Dedifferentiated amniotic fluid mesenchymal stem cell (primary cell): ENCODE results near the gene NEURL1B.
"Not testable (repeated sequence)": the region's sequence is repeated elsewhere in the genome, so short reads cannot be mapped to it uniquely, and the experiment has no call there.

Experiments used
- DNase-seq: peaks from one replicate; pipeline ENCODE4 v3.0.0-alpha.2; 2016; ENCODE audit errors: extremely low spot score

The NEURL1B gene

DNA sequence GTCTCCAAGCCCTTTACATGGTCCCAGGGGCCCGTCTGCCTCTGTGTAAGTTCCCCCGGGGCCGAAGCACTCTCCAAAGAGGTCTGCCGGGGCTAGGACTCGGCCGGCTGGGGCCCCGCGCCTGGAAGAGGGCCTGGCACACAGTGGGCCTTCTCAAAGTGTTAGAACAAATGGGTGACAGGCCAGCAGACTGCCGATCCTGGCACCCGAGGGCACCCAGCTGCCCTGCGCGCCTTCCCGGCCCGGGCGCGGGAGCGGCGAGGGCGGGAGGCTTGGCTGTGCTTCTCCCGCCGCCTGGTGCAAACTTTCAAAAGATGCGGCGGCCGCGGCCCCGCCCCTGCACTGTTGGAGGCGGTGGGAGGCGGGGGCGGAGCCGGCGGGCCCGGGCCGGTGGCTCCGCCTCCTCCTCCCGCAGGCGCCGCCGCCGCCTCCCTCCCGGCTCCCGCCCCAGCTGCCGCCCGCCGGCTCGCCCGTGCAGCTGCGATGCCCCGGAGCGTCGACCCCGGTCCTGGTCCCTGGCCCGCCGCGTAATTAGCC lies at the start of gene NEURL1B:
Gene NEURL1B (plus strand): TSS at position 442 of the 537 bp plus-strand sequence. CDS start 144 bp downstream, outside the sequence.
- no peak for DNase-seq

- DNase-seq = no peak
These were observed 49.4 kb upstream of the NEURL1B start for GRCh38 chr5:172591636-172592035.

DNA sequence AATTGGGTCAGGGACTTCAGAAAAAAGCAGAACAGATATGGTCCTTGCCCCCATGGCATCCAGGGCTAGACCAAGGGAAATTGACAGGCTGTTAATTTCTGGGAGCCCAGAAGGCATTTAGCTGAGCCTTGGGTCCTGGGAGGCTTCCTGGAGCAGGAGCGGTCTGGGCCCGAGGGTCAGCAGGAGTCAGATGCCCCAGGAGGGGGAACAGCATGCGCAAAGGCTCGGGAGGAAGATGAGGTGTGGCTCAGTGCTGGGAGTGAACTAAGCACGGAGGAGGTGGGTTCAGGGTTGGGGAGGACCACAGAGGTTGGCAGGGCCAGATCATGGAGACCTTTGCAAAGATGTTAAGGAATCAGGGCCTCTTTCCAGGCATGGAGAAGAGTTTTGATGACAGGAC lies 48.2 kb upstream of the NEURL1B start:
- DNase-seq = no peak

- no peak for DNase-seq
These were observed 47.8 kb upstream of the NEURL1B start for GRCh38 chr5:172593306-172593705.

GRCh38 chr5:172593721-172594235 lies 47.3 kb upstream of the NEURL1B start:
- DNase-seq = no peak

DNA sequence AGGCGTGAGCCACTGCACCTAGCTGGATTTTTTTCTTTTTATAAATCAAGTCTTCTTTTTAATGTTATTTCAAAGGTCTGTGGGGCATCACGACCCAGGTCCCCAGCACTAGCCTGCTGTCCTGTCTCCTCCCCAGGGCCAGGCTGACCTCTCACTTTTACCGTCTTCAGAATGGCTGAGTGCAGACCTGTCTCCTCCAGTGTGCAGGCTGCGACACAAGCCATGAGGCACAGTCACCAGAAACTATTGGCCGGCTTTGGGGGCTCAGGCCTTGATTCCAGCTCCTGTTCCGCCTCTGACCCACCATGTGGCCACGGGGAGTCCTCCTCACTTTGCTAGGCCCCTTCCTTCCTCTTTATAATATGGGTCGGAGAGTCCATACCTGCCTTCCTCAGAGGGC lies 46.6 kb upstream of the NEURL1B start:
- no peak for DNase-seq

GRCh38 chr5:172594867-172595466 lies 46.1 kb upstream of the NEURL1B start:
- DNase-seq = no peak

GRCh38 chr5:172595596-172596455 lies 45.2 kb upstream of the NEURL1B start:
- DNase-seq = no peak

DNA sequence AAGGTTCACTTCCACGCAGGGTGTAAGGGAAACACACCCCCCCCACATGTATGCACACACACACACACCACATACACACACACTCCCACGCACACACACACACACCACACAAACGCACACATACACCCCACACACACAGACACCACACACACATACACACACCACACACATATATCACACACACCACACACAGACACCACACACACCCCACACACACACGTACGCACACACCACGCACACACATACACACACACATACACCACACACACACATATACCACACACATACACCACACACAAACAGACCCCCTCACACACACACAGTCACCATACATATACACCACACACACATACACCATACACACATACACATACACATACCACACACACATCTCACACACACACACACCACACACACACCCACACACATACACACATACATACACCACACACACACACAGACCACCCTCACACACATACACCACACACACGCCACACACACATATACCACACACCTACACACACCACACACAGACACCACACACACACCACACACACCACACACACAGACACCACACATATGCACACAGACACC lies 44.3 kb upstream of the NEURL1B start:
- DNase-seq = no peak

DNA sequence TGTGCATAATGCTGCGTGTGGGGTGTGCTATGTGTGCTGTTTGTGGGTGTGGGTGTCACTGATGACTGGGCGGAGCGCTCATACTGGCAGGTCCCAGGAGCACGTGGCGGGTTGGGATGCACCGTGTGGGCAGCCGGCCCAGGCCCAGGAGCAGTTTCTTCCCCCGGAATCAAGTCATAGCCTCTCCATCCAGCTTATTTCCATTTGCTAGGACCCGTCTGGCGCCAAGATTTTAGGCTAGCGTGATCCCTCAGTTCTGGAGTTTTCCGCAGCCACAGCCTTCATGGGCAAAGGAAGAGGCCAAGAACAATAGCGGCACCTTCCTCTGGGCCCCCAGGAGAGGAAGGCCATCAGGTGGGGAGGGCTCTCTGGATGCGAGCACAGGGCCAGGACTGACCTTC lies 43.3 kb upstream of the NEURL1B start:
- DNase-seq = no peak

GRCh38 chr5:172598251-172599203 lies 42.5 kb upstream of the NEURL1B start:
- no peak for DNase-seq

GRCh38 chr5:172599204-172599567 lies 41.9 kb upstream of the NEURL1B start:
- no peak for DNase-seq

DNA sequence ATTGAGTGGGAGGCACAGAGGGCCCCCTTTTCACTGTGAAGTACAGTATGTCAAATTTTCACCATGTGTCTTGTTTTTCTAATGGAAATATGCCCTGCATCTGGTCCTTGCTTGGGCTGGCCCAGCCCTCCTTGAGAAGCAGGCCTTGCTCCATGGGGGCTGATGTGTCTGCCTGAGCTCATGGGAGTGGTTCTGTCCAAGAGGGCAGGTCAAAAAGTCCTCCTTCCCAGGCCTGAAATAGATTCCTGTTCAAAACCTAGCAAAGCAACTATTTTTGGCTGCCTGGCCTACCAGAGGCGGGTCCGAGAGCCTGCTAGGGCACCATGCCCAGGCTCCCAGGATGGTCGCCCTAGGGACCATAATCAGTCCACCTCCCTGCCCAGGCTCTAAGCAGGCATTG lies 40.5 kb upstream of the NEURL1B start:
- no peak for DNase-seq

- DNase-seq = not testable (repeated sequence)
These were observed 39.5 kb upstream of the NEURL1B start for GRCh38 chr5:172601576-172601975.

DNA sequence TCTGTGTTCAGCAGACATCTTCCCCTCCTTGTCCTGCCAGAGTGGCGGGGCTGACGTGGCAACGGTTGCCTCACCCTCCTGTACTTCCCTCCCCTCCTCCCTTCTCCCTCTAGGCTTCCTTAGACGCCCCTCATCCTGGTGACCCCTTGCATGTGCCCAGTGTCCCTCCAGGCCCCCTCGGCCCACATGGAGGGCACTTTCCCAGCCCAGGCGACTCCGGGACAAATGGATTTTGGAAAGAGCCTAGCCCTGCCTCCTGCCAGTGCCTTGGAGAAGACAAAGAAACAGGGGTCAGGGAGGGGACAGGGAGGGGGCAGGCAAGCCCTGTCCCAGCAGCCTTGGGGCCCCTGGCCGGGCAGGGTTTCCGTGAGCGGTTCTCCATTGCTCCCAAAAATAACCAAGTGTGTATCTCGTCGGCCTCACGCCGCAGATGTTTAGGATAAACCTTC lies 38.3 kb upstream of the NEURL1B start:
- no peak for DNase-seq

DNA sequence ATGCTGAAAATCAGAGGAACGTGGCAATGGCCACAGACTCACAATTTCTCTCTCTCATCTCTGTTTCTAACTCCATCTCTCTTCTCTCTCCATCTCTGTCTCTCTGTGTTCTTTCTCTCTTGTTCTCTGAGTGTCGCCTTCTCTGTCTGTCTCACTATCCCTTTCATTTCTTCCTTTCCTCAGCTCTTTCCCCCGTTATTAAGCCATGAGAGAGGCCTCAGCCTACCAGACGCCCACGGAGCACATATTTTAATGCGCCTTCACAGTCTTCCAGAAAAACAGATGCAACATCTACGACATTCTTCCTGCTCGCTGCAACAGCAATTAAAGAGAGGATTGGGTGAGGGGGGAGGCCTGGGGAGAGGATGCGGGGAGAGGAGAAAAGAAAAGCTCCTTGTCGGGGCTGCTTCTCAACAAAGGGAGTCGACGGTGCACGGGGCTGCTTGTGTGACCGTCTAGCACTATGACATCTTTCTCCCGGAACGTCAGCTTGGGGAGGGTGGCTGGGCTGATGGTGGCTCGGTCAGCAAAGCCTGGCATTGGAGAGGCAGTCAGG lies 37.7 kb upstream of the NEURL1B start:
- no peak for DNase-seq

- DNase-seq = no peak
These were observed 35.6 kb upstream of the NEURL1B start for GRCh38 chr5:172605466-172605865.

- DNase-seq = no peak
These were observed 34.8 kb upstream of the NEURL1B start for GRCh38 chr5:172606156-172606785.

- DNase-seq = no peak
These were observed 33.8 kb upstream of the NEURL1B start for GRCh38 chr5:172607213-172607793.

DNA sequence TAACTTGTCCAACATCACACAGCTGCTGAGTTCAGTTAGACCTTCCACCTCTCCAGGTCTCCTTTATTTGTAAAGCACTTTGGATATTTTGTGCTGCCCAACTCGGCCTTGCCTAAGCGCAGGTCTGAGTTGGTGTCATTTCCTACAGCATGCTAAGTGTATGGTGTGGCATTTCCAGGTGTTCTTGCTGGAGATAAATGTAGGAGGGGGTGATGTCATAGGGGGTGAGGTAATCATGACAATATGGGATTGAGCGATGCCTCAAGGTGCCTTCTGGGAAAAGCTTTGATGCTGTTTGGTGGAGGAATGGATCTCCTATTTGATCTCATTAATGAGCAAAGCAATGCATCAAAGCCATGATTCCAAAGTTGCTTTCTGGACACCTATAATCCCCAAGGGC lies 32.3 kb upstream of the NEURL1B start:
- no peak for DNase-seq
